HEK293T (cell line): ENCODE results near the gene ZBTB2.

Source experiments
- ARNT ChIP-seq: fragments of 450-650 bp; IDR thresholded peaks from 2 replicates; pipeline ENCODE4 v1.6.1; 2017; ENCODE audit warnings: mild to moderate bottlenecking
- BHLHE40 ChIP-seq: fragments of 450-650 bp; IDR thresholded peaks from 2 replicates; pipeline ENCODE4 v1.6.1; 2016; ENCODE audit warnings: mild to moderate bottlenecking, moderate library complexity, borderline replicate concordance
- ELF4 ChIP-seq: fragments of 450-650 bp; IDR thresholded peaks from 2 replicates; pipeline ENCODE4 v1.6.1; 2017; ENCODE audit warnings: antibody characterized with exemption
- FOXA1 ChIP-seq: fragments of 450-650 bp; IDR thresholded peaks from 2 replicates; pipeline ENCODE4 v1.6.1; 2016; ENCODE audit warnings: mild to moderate bottlenecking
- FOXK2 ChIP-seq: fragments of 450-650 bp; IDR thresholded peaks from 2 replicates; pipeline ENCODE4 v1.6.1; 2016; ENCODE audit warnings: mild to moderate bottlenecking
- FOXM1 ChIP-seq: fragments of 450-650 bp; IDR thresholded peaks from 2 replicates; pipeline ENCODE4 v1.6.1; 2017; ENCODE audit warnings: mild to moderate bottlenecking, borderline replicate concordance
- HDGF ChIP-seq: fragments of 450-650 bp; IDR thresholded peaks from 2 replicates; pipeline ENCODE4 v1.6.1; 2017; ENCODE audit warnings: antibody characterized with exemption, borderline replicate concordance
- L3MBTL2 ChIP-seq: fragments of 450-650 bp; conservative IDR thresholded peaks from 2 replicates; pipeline ENCODE4 v1.6.1; 2016; ENCODE audit warnings: mild to moderate bottlenecking
- LEF1 ChIP-seq: fragments of 450-650 bp; IDR thresholded peaks from 2 replicates; pipeline ENCODE4 v1.6.1; 2017; ENCODE audit warnings: mild to moderate bottlenecking, borderline replicate concordance
- NFRKB ChIP-seq: fragments of 450-650 bp; IDR thresholded peaks from 2 replicates; pipeline ENCODE4 v1.6.1; 2016; ENCODE audit warnings: mild to moderate bottlenecking, moderate library complexity
- SP1 ChIP-seq: fragments of 450-650 bp; IDR thresholded peaks from 2 replicates; pipeline ENCODE4 v1.6.1; 2017
- TARDBP ChIP-seq: fragments of 450-650 bp; IDR thresholded peaks from 2 replicates; pipeline ENCODE4 v1.6.1; 2016
- ZNF384 ChIP-seq: fragments of 450-650 bp; IDR thresholded peaks from 2 replicates; pipeline ENCODE4 v1.6.1; 2016
- TF ChIP-seq, protein P1 (sequence below): fragments of 450-650 bp; IDR thresholded peaks from 2 replicates; pipeline ENCODE4 v1.6.1; 2016

DNA sequence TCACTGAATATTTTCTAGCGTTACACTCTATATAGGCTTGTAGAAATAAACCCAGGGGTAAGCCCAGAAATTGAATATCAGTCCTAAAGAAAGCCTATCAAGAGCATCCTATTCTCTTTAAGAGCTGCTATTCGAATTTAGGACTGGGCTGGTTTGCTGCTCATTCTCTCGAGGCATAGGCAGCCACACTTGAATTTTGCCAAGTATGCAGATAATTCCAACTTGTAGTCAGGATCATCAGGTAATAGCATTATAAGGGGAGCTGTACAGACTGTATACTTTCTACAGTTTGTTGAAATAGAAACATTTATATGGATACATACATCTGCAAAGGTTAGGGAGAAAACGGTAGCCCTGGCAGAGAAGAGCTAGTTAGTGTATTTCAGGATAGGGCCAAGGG, 2.1 kb upstream of the ZBTB2 start:
- TF ChIP-seq SP1, result no peak
- no peak for TF ChIP-seq L3MBTL2
- TF ChIP-seq ZNF384, result no peak
- TF ChIP-seq, protein P1, sequence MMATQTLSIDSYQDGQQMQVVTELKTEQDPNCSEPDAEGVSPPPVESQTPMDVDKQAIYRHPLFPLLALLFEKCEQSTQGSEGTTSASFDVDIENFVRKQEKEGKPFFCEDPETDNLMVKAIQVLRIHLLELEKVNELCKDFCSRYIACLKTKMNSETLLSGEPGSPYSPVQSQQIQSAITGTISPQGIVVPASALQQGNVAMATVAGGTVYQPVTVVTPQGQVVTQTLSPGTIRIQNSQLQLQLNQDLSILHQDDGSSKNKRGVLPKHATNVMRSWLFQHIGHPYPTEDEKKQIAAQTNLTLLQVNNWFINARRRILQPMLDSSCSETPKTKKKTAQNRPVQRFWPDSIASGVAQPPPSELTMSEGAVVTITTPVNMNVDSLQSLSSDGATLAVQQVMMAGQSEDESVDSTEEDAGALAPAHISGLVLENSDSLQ, result no peak
- no peak for TF ChIP-seq LEF1
- TF ChIP-seq FOXM1, result no peak
- TF ChIP-seq FOXA1, result no peak
- TF ChIP-seq ELF4, result no peak
- no peak for TF ChIP-seq HDGF
- no peak for TF ChIP-seq ARNT
- TF ChIP-seq NFRKB, result no peak
- no peak for TF ChIP-seq TARDBP
- TF ChIP-seq FOXK2, result no peak
- TF ChIP-seq BHLHE40, result no peak
